Skeletal muscle satellite cell (primary cell): ENCODE data around the gene PRRT1B.

Experiments
- H3K27me3 ChIP-seq: 2 replicates; pipeline ENCODE4 v1.7.0; 2013; ENCODE audit warnings: low read length; ENCODE audit not compliant: control insufficient read depth, insufficient read depth
- H3K36me3 ChIP-seq: 2 replicates; pipeline ENCODE4 v1.7.0; 2013; ENCODE audit warnings: mild to moderate bottlenecking, control low read depth, low read length; ENCODE audit not compliant: insufficient read depth
- H3K4me1 ChIP-seq: 2 replicates; pipeline ENCODE4 v1.7.0; 2013; ENCODE audit warnings: low read length; ENCODE audit not compliant: control insufficient read depth, insufficient read depth
- H3K4me2 ChIP-seq: 2 replicates; pipeline ENCODE4 v1.7.0; 2013; ENCODE audit warnings: mild to moderate bottlenecking, low read length
- H3K4me3 ChIP-seq: 2 replicates; pipeline ENCODE4 v1.7.0; 2013; ENCODE audit warnings: low read length
- H3K9ac ChIP-seq: 2 replicates; pipeline ENCODE4 v1.7.0; 2013; ENCODE audit warnings: mild to moderate bottlenecking, low read depth, low read length, moderate library complexity
- H3K9me3 ChIP-seq: replicated peaks from 2 replicates; pipeline ENCODE4 v1.7.0; 2013; ENCODE audit warnings: mild to moderate bottlenecking, control low read depth, low read length

Gene PRRT1B

DNA sequence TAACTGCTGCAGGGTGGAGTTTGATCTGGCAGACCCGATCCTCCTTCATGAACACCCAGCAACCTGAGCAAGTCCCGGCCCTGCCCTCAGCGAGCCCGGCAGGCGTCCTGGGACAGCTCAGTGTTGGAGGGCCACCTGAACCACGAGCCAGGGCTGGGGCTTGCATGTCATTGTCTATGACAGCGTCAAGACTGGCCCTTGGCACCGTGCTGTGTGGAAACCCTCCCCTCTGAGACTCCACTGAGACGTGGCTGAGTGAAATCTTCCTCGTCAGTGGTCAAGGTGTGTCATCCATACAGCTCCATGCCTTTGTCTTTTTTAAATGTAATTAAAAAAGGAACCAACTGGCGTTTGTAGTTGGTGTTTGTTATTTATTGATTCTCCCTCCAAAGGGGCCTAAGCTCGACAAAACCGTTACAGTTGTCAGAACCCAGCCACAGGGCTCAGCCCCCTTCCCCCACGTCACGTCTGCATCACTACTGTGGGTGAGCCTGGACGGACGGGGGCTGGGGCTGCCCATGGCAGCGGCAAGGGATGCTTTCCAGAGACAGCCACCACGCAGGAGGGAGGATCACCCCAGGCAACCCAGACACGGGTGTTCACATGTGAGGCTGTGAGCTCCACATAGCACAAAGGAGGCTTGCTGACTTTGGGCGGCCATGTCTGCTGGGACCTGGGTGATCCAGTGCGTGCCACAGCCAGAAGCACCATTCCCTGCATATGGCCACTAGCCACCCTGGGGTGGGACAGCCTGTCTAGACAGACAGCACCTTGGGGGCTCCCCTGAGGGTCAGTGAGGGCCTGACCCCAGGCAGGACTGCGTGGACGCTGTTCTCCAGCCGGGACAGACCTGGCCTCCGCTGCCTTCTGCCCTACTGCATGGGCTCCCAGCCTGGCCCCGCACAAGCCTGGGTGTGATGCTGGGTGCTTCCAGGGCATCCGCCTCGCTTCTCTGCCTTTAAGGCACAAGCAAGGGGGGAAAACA lies 21.6 kb upstream of the PRRT1B start:
- Histone ChIP-seq H3K4me3 (no peak overlapping the region), H3K4me2 (no peak overlapping the region), H3K9ac (no peak overlapping the region), H3K36me3 (peaks cover 83% of the 10 kb centered on the region), H3K9me3 (no peaks in the 10 kb centered on the region), H3K27me3 (no peaks in the 10 kb centered on the region), H3K4me1 (no peaks in the 10 kb centered on the region)

DNA sequence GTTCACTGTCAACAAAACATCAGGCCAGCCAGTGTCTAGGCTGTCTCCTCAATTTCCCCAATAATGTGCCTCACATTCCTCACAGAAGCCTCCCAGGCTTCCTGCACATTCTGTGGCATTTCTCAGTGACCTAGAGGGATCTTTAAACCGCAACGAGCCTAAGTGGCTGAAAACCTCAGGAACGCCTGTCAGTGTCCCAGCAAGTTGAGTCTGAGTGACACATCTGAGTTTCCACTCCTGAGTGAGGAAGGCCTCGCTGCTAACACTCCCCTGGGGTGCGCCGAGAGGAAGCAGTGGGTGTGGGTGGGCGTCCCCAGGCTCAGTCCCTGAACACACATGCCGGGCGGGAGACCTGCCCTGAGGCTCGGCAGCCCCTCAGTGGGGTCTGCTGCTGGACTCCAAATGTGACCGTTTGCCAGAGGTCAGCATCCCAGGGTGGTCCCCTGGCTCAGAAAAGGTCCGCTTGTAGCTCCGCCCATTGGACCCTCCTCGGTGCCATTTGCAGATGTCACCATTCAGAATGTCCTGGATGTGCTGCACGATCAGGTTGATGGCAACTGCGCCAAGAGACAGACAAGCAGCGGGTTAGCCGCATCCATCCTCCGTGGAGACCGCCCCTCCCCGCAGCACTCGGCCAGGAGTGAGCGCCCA lies 20.5 kb upstream of the PRRT1B start:
- H3K9ac ChIP-seq, result no peak overlapping the region
- H3K36me3 ChIP-seq, result peaks cover 82% of the 10 kb centered on the region
- no peaks in the 10 kb centered on the region for H3K27me3 ChIP-seq
- H3K4me2 ChIP-seq, result no peak overlapping the region
- no peaks in the 10 kb centered on the region for H3K9me3 ChIP-seq
- peaks cover 2% of the 10 kb centered on the region for H3K4me1 ChIP-seq
- no peak overlapping the region for H3K4me3 ChIP-seq

DNA sequence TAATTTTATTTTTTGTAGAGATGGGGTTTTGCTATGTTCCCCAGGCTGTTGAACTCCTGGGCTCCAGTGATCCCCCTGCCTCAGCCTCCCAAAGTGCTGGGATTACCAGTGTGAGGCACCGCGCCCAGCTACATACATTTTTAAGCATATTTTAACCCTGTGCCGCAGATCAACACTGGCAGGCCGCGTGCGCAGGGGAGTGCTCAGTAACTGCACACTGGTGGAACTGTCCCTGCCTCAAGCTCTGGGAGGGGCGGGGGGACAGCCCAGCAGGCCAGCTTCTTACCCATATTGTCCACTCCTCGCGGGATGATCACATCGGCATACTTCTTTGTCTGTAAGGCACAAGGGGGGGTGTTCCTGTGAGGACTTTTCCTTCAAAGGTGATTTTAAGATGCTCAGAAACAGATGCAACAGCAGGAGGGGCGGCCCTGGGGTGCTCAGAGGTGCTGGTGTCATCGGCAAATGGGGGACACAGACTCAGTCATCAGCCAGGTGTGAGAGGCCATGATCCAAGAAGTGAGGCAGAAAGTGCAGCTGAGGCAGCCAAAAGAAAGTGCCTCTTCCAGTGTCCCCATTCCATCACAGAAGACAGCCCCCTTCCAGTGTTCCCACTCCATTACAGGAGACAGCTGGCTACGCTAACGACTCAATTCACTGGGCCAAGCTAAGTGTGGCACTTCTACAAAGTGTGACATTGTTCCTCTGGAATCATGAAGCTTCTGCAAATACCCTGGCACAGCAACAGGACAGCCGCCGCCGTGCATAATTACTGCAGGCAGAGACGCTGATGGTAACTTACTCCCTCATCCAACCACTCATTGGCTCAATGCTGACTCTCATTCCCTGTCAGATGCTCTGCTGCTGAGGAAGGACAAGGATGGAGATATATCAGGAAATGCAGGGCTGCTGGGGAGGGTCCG lies 19.4 kb upstream of the PRRT1B start:
- Histone ChIP-seq H3K9ac (no peak overlapping the region), H3K9me3 (no peaks in the 10 kb centered on the region), H3K4me2 (no peak overlapping the region), H3K36me3 (peaks cover 73% of the 10 kb centered on the region), H3K27me3 (no peaks in the 10 kb centered on the region), H3K4me1 (peaks cover 9% of the 10 kb centered on the region), H3K4me3 (no peak overlapping the region)

DNA sequence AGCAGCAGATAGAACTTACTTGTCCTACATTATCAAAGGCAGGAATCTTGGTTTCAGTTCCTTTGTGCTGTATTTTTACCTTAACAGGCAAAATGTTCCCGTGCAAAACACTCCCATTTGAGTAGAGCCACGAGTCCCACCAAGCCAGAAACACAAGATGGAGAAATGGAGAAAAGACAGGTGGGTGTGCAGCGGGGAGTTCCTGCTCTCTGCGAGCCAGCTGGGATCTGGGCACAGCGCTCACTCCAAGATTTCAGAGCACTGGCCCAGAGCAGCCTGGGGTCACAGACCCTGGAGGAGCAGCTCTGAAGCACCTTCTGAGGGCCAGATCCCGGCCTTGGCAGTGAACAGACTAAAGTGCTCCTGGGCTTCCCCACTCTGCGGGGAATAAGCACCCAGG lies 17.1 kb upstream of the PRRT1B start:
- H3K36me3 ChIP-seq, result peaks cover 52% of the 10 kb centered on the region
- no peaks in the 10 kb centered on the region for H3K9me3 ChIP-seq

DNA sequence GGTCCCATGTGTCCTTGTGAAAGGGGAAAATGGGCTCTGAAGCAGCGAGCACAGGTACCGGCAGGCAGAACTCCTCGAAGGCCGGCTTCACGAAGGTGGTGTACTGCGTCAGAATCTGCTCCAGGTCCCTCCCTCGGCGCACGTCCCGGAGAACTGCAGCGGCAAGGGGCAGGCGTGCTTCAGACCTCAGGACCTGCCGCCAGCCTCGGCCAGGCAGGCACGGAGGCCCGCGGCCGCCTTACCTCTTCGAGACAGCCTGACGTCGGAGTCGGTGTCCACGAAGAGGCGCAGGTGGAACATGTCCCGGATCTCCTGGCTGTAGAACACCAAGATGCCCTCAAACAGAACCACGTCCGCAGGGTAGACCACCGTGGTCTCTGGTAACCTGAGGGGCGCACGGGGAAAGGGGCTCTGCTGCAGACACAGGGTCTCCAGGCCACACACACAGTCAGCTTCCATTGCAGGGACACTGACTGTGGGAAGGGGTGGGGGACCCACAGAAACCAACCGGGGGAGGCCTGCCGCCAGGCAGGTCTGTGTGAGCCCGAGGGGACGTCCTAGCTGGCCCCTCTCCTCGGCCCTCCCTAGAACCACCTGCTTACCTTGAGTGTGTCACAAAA lies 16.3 kb upstream of the PRRT1B start:
- H3K9me3 ChIP-seq, result no peaks in the 10 kb centered on the region
- peaks cover 44% of the 10 kb centered on the region for H3K36me3 ChIP-seq
- H3K4me1 ChIP-seq, result peaks cover 14% of the 10 kb centered on the region
- H3K9ac ChIP-seq, result no peak overlapping the region
- H3K4me3 ChIP-seq, result no peak overlapping the region
- no peak overlapping the region for H3K4me2 ChIP-seq
- H3K27me3 ChIP-seq, result no peaks in the 10 kb centered on the region

More for the DNA sequence above, 17.1 kb upstream of the PRRT1B start:
- H3K4me3 ChIP-seq, result no peak overlapping the region
- H3K4me1 ChIP-seq, result peaks cover 14% of the 10 kb centered on the region
- H3K4me2 ChIP-seq, result no peak overlapping the region
- no peaks in the 10 kb centered on the region for H3K27me3 ChIP-seq
- H3K9ac ChIP-seq, result no peak overlapping the region

DNA sequence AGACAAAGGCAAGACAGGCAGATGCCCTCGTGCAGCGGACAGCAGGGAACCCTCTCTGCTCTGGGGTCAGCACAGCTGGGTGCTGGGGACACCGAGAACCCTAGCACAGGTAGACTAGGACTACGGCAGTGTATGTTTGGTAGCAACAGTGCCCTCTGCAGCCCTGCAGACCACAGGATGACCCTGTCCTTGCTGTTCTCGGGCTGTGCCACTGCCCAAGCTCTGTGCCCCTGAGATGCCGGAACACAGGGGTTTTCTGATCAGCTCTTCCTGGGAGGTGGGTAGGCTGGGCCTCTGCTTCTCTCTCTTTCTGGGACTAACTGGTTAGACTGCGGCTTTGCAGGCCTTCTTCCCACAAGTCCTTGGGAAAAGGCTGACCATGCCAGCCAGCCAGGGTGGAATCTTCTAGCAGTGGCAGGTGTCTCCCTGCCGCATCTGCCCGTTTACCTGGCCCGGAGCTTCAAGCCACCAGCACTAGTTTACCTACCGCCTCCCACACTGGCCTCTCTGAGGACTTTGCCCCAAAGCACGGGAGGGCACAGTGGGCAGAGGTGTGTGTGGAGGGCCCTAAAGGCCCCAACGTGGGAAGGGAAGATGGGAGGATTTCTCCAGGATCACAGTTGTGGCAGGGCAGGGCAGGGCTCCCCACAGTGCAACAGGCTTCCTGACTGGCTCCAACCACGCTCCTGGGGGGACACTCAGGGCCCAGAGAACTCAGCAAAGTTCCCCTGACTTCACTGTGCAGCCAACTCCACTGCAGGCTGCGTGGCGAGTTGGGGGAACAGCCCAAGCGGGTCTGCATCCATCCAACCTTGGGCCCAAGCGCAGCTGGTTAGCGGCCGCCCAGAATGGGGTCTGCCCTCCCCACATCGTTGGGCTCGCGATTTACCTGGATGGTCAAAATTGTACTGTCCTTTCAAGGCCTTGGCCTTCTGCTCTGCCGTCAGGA lies 15.5 kb upstream of the PRRT1B start:
- peaks cover 14% of the 10 kb centered on the region for H3K4me1 ChIP-seq
- no peaks in the 10 kb centered on the region for H3K9me3 ChIP-seq
- H3K9ac ChIP-seq, result peak overlapping the region; percentile 92
- H3K4me2 ChIP-seq, result peak overlapping the region; percentile 91
- peaks cover 35% of the 10 kb centered on the region for H3K36me3 ChIP-seq
- H3K4me3 ChIP-seq, result peak overlapping the region; percentile 78
- H3K27me3 ChIP-seq, result no peaks in the 10 kb centered on the region

DNA sequence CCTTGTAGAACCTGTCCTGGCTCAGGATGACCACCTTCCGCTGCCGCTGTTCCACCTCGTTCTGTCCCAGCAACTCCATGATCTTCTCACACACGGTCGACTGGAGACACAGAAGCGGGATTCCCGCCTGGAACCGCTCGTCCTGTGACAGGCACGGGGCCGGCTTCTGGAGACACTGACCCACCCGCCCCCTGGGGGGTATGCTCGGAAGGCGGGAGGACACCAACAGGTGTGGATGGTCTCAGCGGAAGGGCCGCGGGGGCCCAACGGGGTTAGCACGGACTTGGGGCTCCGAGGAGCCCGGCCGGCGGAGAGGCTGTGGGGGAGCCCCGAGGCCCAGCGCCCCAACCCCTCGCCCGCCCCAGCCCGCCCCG lies 14.8 kb upstream of the PRRT1B start:
- Histone ChIP-seq H3K4me3 (peak overlapping the region; percentile 78), H3K9ac (peak overlapping the region; percentile 92), H3K4me2 (peak overlapping the region; percentile 91), H3K9me3 (no peaks in the 10 kb centered on the region), H3K36me3 (peaks cover 30% of the 10 kb centered on the region), H3K4me1 (peaks cover 14% of the 10 kb centered on the region), H3K27me3 (peaks cover 3% of the 10 kb centered on the region)

DNA sequence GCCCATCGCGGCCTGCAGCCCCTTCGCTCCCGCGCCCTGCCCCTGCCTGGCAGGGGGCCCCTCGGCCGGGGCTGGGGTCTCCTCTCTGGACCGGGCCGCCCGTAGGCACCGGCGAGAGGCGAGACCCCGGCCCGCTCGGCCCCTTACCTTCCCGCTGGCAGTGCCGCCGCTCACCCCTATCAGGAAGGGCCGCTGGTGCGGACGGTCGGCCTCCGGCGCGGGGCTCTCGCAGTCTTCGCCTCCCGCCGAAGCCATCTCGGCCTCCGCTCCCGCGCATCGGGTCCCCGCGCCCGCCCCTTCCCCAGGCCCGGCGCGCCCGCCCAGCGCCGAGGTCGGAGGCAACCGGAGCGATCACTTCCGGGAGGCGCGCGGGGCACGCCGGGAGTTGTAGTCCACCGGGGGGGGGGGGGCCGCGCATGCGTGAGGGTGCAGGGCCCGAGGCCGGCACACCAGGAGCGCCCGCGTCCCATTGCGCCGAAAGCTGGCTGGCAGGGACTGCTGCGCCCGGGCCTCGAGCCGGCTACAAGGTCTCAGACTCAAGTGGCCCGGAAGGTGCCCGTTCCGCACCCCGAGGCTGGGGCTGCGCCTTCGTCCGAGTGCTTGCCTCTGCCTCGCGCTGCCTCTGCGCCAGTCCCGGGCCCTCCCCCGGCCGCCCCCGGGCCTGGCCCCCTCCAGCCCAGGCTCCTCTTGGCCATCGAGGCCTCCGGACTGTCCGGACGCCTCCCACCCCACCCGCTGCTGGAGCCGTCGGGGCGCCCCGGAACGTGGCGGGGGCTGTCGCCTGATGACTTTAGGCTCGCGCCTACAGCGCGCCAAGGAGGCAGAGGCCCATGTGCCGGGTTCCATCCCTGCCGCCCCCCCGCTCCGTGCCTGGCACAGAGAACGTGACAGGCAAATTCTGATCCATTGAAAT lies 14.1 kb upstream of the PRRT1B start, which contains the start of gene UCK1:
TSS of gene UCK1 (minus strand) at position 344 of the 913 bp plus-strand sequence. CDS start at position 255, 89 bp downstream.
- Histone ChIP-seq H3K9me3 (no peaks in the 10 kb centered on the region), H3K4me1 (peaks cover 14% of the 10 kb centered on the region), H3K36me3 (peaks cover 24% of the 10 kb centered on the region), H3K4me2 (peak within 1 kb of the TSS; percentile 91), H3K9ac (peak within 1 kb of the TSS; percentile 92), H3K4me3 (peak within 1 kb of the TSS; percentile 78), H3K27me3 (peaks cover 3% of the 10 kb centered on the region)

DNA sequence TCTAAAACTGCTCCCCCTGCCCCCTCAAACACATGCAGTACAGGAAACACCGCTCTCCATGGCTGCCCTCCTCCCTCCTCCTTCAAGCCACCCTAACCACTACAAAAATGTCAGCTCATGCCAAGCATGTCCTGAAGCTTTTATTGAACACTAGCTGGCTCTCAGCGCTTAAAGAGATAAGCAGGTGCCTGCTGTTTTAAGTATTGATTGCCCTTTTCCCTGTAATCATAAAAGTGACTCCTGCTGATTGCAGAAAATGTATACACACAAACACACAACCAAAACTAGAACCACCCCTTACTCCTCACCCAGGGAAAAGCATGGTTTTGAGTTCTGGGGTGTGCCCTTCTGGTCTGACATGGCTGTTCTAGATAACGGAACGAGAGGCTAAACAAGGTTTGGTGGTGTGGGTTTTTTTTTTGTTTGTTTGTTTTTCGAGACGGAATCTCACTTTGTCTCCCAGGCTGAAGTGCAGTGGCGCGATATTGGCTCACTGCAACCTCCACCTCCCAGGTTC lies 10.5 kb upstream of the PRRT1B start:
- Histone ChIP-seq H3K9ac (no peak overlapping the region), H3K36me3 (no peaks in the 10 kb centered on the region), H3K4me3 (no peak overlapping the region), H3K4me2 (no peak overlapping the region), H3K4me1 (peaks cover 12% of the 10 kb centered on the region), H3K27me3 (peaks cover 8% of the 10 kb centered on the region), H3K9me3 (no peaks in the 10 kb centered on the region)
